ENCODE measurements around the gene JOSD2. TPM values are rescaled to one million over a fixed set of nuclear protein-coding genes. Genes with fewer than 3 reads are reported as not detected.
"Not testable (repeated sequence)": the region's sequence is repeated elsewhere in the genome, so short reads cannot be mapped to it uniquely, and the experiment has no call there.

Gene JOSD2
- total RNA-seq, 1 donor from 2014 or later: 40.0 TPM

- intact Hi-C loops (cut with micrococcal nuclease): no loop called here
Measured at GRCh38 chr19:50547385-50548190, 36.6 kb upstream of the JOSD2 start.

DNA sequence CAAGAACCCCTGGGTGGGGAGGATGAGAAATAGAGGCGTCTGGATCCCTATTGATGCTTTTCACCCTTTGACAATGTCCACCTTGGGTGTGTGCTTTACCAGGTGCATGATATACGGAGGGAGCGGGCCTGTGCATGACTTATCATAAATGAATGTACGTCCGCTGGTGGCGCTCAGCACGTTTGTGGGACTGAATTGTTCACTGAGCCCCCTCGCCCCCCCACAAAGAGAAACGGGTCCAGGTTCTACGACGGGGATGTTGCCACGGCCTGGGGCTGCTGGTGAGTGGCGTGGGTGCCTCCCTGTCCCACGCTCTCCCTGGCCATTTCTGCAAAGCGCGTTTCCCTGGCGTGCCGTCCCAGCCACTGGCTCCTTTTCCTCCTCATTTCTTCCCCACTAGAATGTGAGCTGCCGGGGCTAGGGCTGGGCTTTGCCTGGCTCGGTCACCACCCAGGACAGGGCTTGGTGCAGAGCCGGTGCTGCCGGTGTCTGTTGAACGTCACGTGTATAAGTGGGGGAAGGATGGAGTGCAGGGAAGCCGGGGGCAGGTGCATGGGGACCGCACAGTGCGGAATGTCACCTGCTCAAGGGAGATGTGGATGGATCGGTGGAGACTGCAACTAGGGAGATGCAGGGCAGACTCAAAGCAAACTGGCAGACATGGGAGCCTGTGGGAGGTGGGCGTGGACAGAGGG is 35.7 kb upstream of the JOSD2 start:
- intact Hi-C loops (cut with micrococcal nuclease): no loop called here

DNA sequence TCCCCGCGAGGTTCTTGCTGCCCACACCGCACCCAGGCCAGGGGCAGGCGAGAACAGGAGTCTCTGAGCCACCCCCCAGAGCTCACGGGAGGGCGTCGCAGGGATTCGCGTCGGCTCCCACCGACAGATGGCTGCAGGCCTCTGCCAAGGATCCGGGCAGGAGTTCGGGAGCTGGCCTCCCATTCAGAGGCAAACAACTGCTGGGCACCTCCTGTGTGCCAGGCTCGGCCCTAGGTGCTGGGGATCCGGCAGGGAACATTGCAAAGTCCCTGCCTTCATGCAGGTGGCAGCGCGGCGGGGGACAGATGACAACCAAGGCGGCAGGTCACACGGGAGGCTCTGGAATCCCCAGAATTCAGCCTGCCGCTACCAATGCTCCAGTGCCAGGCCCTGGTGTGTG is 32.0 kb upstream of the JOSD2 start:
- intact Hi-C loops (cut with micrococcal nuclease): no loop called here

DNA sequence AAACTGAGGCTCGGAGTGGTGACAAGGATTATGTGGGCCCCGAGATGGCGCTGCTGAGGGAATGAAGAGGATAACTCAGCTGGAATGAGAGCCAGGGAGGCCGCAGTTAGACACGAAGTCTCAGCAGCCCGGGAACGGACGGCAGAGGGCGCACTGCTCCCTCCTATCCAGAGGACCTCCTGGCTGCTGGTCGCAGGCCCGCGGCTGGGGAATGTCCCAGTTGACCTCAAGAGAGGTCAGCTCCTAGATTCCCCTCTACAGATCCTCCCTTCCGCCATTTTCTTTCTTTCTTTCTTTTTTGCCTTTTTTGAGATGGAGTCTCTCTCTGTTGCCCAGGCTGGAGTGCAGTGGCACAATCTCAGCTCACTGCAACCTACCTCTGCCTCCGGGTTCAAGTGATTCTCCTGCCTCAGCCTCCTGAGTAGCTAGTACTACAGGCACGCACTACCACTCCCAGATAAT is 26.8 kb upstream of the JOSD2 start:
- intact Hi-C loops (cut with micrococcal nuclease): loop anchor here (1.0 kb wide), 3 partner anchors 19 to 385 kb away; no protein-coding TSS in a partner anchor

DNA sequence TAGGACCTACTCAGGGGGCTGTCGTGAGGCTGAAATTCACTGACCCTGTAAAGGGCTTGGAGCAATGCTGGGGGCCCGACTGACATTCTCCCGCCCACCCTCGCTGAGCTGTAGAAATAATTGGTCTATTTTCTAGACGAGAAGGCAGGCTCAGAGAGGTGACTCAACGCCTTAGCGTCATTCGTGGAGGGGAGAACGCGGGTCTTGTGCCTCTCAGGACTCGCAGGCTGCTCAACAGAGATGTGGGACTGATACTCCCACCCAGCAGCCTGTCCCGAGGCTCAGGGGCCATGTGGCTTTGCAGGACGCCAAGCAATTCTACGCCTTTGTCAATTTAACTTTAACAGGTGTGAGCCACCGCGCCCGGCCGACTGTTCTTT is 26.3 kb upstream of the JOSD2 start:
- intact Hi-C loops (cut with micrococcal nuclease): loop anchor here (1.0 kb wide), 3 partner anchors 19 to 385 kb away; no protein-coding TSS in a partner anchor

DNA sequence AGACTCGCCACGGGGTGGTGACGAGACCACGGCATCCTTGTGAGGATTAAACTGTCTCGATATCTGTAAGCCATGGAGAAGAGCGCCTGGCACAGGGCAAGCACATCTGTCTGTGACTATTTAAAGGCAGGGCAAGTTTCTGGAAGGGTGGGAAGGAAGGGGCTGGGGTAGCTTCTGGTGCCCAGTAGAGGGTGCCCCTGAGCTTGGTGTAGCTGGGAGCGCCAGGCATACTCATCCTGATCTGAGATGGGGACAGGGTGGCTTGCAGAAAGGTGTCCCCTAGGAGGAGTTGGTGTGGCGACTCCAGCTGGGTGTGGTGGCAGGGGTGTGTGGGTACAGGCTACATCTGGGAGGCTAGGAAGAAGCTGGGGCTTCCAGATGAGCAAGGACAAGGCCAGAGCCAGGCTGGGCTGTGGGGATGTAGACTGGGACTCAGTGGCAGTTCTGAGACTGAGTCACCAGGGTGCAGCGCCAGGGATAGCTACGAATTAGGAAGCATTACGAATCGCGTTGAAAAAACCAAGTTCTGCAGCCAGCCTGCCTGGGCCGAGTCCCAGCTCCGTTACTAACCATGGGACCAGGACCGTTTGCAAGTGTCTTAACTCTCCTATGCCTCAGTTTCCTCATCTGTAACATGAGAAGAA is 25.8 kb upstream of the JOSD2 start:
- intact Hi-C loops (cut with micrococcal nuclease): loop anchor here (1.0 kb wide), 3 partner anchors 20 to 386 kb away; no protein-coding TSS in a partner anchor

DNA sequence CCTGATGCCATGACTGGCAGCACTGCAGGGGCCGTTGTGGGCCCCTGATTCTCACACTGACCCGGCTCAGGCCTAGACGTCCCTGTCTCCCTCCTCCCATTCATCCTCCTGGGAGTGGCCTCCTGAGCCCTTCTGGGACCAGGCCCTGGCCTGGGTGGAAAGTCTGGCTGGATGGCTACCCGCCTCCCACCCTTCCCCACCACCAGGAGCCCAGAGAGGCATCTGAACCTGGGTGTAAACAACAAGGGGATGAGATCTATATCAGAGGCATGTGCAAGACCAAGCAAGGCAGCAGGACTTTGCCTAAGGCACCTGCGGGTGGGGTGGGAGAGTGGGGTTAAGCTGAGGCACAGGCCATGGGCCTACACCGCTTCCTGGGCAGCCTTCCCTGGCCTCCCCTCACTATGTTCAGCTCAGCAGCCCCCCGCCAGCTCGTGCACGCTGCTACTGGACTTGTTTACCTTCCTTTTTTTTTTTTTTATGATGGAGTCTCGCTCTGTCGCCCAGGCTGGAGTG is 24.7 kb upstream of the JOSD2 start:
- intact Hi-C loops (cut with micrococcal nuclease): no loop called here

DNA sequence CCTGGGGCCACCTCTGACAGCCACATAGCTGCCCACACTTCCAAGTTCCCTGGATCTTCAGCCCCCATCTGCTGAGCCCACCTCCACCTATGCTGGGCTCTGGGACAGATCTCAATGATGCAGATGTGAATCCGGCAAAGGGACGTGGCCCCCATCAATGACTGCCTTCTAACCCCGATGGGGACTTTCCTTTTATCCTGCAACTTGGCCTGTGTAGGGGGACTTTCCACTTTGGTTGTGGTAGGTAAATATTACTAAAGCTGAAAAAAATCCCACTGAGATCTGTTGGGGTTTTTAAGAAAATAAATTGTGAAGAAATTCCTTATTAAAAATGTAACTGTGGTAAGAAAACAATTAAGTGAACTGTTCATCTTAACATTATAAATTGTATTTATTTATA is 23.5 kb upstream of the JOSD2 start:
- intact Hi-C loops (cut with micrococcal nuclease): no loop called here

- intact Hi-C loops (cut with micrococcal nuclease): no loop called here
Measured at GRCh38 chr19:50532952-50533351, 22.0 kb upstream of the JOSD2 start.

DNA sequence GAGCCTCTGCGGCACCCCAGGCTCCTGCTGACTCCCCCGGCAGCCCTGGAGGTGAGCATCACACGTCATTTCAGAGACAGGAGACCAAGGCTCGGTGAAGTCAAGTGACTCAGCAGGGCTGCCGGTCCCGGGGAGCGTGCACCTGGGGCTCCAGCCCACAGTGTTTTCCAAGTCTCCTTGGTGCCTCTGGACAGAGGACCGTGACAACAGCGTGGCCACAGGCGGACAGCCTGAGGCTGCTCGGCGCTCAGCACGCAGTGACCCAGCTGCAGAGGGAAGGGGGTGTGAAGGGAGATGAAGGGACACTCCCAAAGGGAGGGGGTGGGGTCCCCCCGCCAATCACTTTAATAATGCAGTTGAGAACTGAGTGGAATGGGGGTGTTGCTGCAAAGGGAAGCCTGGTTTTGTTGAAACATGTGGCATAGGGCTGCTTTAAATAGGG is 20.2 kb upstream of the JOSD2 start:
- intact Hi-C loops (cut with micrococcal nuclease): no loop called here

DNA sequence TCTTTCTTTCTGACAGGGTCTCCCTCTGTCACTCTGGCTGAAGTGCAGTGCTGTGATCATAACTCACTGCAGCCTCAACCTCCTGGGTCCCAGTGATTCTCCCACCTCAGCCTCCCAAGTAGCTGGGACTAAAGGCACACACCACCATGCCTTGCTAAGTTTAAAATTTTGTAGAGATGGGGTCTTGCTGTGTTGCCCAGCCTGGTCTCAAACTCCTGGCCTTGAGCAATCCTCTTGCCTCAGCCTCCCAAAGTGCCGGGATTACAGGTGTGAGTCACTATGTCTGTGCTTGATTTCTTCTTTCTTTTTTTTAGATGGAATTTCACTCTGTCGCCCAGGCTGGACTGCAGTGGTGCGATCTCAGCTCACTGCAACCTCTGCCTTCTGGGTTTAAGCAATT is 17.1 kb upstream of the JOSD2 start:
- intact Hi-C loops (cut with micrococcal nuclease): not testable (repeated sequence)

GRCh38 chr19:50522881-50523280 is 11.9 kb upstream of the JOSD2 start:
- intact Hi-C loops (cut with micrococcal nuclease): no loop called here

DNA sequence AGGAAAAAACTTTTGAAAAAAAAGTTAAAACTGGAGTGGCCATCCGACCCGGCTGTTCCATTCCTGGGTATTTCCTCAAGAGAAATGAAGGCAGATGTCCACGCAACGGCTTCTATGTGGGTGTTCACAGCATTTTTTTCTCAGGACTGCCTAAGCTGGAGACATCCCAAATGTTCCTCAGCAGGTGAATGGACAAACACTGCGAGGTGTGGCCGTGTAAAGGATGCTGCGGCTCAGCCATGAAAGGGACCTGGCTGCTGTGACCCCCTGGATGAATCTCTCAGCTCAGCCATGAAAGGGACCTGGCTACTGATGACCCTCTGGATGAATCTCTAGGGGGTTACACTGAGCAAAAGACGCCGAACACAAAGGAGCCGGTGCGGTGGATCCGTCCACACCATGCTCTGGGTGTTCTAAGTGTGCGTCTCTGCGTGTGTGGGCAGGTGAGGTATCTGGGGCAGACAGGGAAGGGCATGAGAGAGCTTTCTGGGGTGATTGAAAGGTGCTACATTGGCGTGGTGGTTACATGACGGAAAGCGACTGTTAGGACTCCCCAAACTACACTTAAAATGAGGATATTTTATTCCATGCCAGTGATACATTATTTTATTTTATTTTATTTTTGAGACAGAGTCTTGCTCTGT is 10.0 kb upstream of the JOSD2 start:
- intact Hi-C loops (cut with micrococcal nuclease): no loop called here

GRCh38 chr19:50519006-50519575 is 8.1 kb upstream of the JOSD2 start:
- intact Hi-C loops (cut with micrococcal nuclease): no loop called here

- intact Hi-C loops (cut with micrococcal nuclease): no loop called here
Measured at GRCh38 chr19:50518091-50519005, 7.4 kb upstream of the JOSD2 start.

- intact Hi-C loops (cut with micrococcal nuclease): no loop called here
Measured at GRCh38 chr19:50517704-50518075, 6.7 kb upstream of the JOSD2 start.

- intact Hi-C loops (cut with micrococcal nuclease): no loop called here
Measured at GRCh38 chr19:50516964-50517703, 6.1 kb upstream of the JOSD2 start.

DNA sequence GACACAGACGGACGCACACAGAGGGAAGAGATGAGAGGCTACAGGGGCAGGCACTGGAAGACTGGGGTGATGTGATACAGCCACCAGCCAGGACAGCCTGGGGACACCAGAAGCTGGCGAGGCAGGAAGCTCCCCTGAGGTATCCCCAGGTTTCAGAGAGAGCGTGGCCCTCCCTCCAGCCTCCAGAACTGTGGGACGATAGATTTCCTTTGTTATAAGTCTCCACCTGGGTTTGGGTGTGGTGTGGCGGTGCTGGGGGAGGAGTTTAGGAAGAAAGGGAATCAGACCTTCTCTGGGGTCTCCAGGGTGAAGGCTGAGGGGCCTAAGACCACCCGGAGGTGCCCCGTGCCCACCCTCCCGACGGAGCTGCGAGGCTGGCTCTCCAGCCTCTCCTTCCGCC is 5.5 kb upstream of the JOSD2 start:
- intact Hi-C loops (cut with micrococcal nuclease): no loop called here

DNA sequence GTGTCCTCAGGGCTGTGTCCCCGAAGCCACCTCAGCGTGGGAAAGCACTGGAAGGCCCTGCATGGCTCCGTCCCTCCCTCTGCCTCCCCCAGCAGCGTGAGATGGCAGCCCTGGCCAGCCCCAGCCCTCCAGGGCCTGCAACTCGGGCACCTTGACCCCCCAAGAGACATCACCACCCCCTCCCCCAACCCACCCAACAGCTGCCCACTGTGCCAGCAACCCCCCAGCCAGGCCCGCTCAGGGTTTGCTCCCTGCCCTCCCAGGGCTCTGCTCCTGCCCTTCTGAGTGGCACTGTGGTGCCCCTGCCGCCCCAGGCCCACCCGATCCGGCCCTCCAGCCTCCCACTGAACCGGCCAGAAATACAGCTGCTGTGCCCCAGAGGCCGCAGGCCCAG is 4.2 kb upstream of the JOSD2 start:
- intact Hi-C loops (cut with micrococcal nuclease): no loop called here
